Activated CD4-positive, alpha-beta T cell treated with anti-CD3 and anti-CD28 coated beads, Interleukin-2, amount 10 ng/mL, durations not matched to agents 7 days and 5 days (primary cell): Measurements from ENCODE around the gene MEA1. TPM values are rescaled to one million over a fixed set of nuclear protein-coding genes. Genes with fewer than 3 reads are reported as not detected.

ENCODE experiments used
- CTCF ChIA-PET: fragments of 350-600 bp; sonication (Branson Sonifier 250); formaldehyde crosslinking; loops from one replicate; lab custom pipeline; 2021; ENCODE audit warnings: antibody characterized with exemption; lab: Charles Lee
- POLR2A ChIA-PET: fragments of 350-600 bp; sonication (Branson Sonifier 250); formaldehyde crosslinking; loops from one replicate; lab custom pipeline; 2021; ENCODE audit warnings: antibody characterized with exemption; lab: Charles Lee
- DNase-seq: peaks from one replicate; pipeline ENCODE4 v3.0.0-alpha.2; 2020
- H3K27ac Mint-ChIP-seq: one replicate; pipeline ENCODE4 v1.8.0; 2021; ENCODE audit warnings: mild to moderate bottlenecking, moderate library complexity, mixed read lengths
- H3K27me3 Mint-ChIP-seq: one replicate; pipeline ENCODE4 v1.8.0; 2021; ENCODE audit warnings: mixed read lengths
- H3K36me3 Mint-ChIP-seq: one replicate; pipeline ENCODE4 v1.8.0; 2021; ENCODE audit warnings: low read depth, mixed read lengths
- H3K4me1 Mint-ChIP-seq: one replicate; pipeline ENCODE4 v1.8.0; 2021; ENCODE audit warnings: mixed read lengths
- H3K4me3 Mint-ChIP-seq: one replicate; pipeline ENCODE4 v1.8.0; 2021; ENCODE audit warnings: mild to moderate bottlenecking, moderate library complexity, mixed read lengths
- H3K9me3 Mint-ChIP-seq: one replicate; pipeline ENCODE4 v1.8.0; 2021; ENCODE audit warnings: mixed read lengths
- total RNA-seq, 2 experiments: library from RNA; stranded (reverse); gene quantifications; one replicate each; pipeline ENCODE4 v1.2.3, GENCODE V29; 2021

MEA1 gene
- total RNA-seq, 2 experiments from 2014 or later, result 58.9 to 70.1 TPM

DNA sequence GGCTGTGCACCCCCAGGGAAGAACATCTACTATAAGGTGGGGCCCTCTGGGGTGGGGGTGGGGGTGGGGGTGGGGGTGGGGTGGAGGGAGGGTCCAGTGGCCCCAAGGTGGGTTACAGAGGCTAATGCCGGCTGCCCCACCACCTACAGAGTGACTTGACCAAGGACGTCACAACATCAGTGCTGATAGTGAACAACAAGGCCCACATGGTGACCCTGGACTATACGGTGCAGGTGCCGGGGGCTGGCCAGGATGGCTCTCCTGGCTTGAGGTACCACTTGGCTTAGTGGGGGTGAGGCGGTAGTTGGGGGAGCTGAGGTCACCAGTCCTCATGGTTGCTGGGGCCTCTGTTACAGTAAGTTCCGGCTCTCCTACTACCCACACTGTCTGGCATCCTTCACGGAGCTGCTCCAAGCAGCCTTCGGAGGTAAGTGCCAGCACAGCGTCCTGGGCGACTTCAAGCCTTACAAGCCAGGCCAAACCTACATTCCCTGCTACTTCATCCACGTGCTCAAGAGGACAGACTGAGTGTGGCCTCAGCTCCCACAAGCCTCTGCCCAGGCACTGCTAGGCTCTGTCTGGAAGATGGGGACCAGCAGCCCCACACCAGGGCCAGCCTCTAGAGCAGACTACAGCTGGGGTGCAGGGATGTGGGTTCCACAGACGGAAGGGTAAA lies 50.4 kb downstream of the MEA1 start:
- Mint-ChIP-seq H3K27ac (no peak overlapping the region), H3K4me3 (no peak overlapping the region), H3K4me1 (peaks cover 10% of the 10 kb centered on the region), H3K36me3 (peaks cover 11% of the 10 kb centered on the region), H3K27me3 (peaks cover 4% of the 10 kb centered on the region), H3K9me3 (no peaks in the 10 kb centered on the region)
- ChIA-PET CTCF (interaction anchor here (0.9 kb wide), 1 partner anchor 49 kb away, joined by 3 read pairs; no protein-coding TSS in a partner anchor), POLR2A (no interaction called here)
- DNase-seq, result no peak

DNA sequence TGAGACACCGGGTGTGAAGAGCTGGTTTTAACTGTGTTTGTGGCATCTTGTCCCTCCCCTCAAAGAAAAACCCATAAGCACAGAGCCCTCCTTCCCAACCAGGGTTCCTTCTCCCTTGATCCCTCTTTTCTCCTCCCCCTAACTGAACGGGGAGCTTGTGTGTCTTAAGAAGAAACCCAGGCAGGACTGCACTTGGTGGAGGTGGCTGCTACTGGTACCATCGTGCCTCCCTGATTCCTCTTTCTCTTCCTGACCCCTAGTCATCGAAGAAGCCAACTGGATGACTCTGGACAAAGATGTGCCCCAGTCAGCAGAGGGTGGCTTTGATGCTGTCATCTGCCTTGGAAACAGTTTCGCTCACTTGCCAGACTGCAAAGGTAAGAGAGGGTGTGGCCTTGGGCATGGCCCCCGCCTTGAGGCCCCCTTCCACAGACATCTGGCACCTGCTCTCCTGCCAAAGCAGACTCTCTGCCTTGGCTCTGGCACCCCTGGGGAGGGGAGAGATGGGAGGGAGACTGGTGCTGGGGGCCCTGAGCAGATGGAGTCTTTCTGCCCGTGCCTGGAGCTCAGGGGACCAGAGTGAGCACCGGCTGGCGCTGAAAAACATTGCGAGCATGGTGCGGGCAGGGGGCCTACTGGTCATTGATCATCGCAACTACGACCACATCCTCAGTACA lies 51.1 kb downstream of the MEA1 start:
- POLR2A ChIA-PET, result no interaction called here
- H3K4me1 Mint-ChIP-seq, result peaks cover 10% of the 10 kb centered on the region
- H3K4me3 Mint-ChIP-seq, result no peak overlapping the region
- H3K27ac Mint-ChIP-seq, result no peak overlapping the region
- no peak for DNase-seq
- peaks cover 4% of the 10 kb centered on the region for H3K27me3 Mint-ChIP-seq
- CTCF ChIA-PET, result interaction anchor here (0.9 to 1.3 kb wide), 2 partner anchors 16 to 18 kb away, joined by 3 to 5 read pairs; partner anchors contain the start of gene PEX6
- H3K9me3 Mint-ChIP-seq, result no peaks in the 10 kb centered on the region
- peaks cover 11% of the 10 kb centered on the region for H3K36me3 Mint-ChIP-seq

DNA sequence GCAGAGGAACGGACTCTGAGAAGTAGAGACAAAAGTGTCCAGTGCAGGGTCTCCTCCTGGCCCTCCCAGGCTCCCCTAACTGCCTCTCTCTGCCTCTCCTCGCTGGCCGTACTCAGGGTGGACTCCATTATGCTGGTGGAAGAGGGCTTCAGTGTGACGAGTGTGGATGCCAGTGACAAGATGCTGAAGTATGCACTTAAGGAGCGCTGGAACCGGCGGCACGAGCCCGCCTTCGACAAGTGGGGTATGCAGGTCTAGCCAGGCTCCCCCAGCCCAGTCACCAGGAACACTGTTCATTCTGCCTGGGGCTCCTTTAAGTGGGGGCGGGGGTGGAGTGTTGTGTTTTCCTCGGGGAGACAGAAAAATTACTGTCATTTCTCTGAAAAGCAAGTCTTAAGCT lies 51.6 kb downstream of the MEA1 start:
- Mint-ChIP-seq H3K27ac (no peak overlapping the region), H3K4me1 (peaks cover 10% of the 10 kb centered on the region), H3K9me3 (no peaks in the 10 kb centered on the region), H3K4me3 (no peak overlapping the region), H3K27me3 (peaks cover 4% of the 10 kb centered on the region), H3K36me3 (peaks cover 10% of the 10 kb centered on the region)
- CTCF ChIA-PET, result interaction anchor here (0.9 to 1.3 kb wide), 2 partner anchors 17 to 18 kb away, joined by 3 to 5 read pairs; partner anchors contain the start of gene PEX6
- POLR2A ChIA-PET, result no interaction called here
- no peak for DNase-seq

Other genes starting within 250 kb of the MEA1 start
- 10 to 100 TPM; 23.4 to 27.8 TPM for gene BICRAL, start 231.9 kb downstream of the MEA1 start, total RNA-seq
- 10 to 100 TPM; 68.7 to 74.0 TPM for gene RPL7L1, start 134.3 kb downstream of the MEA1 start, total RNA-seq
- gene PTCRA, start 97.9 kb downstream of the MEA1 start, total RNA-seq, result not detected
- 10 to 100 TPM; 69.7 to 75.0 TPM for gene CNPY3, start 84.5 kb downstream of the MEA1 start, total RNA-seq
- 1 to 10 TPM; 1.1 to 1.3 TPM for gene GNMT, start 53.2 kb downstream of the MEA1 start, total RNA-seq
- gene PEX6, start 34.8 kb downstream of the MEA1 start, total RNA-seq, result 10 to 100 TPM; 18.7 to 21.3 TPM
- gene PPP2R5D, start 29.4 kb downstream of the MEA1 start, total RNA-seq, result 10 to 100 TPM; 62.0 to 68.1 TPM
- 10 to 100 TPM; 64.7 to 74.2 TPM for gene KLHDC3, start 303 bp upstream of the MEA1 start, total RNA-seq
- 10 to 100 TPM; 65.3 to 68.4 TPM for gene RRP36, start 7.7 kb upstream of the MEA1 start, total RNA-seq
- gene CUL7, start 39.9 kb upstream of the MEA1 start, total RNA-seq, result 10 to 100 TPM in 1 of 2 experiments, 1 to 10 TPM in 1; 9.7 to 11.2 TPM
- 10 to 100 TPM; 53.9 to 59.3 TPM for gene MRPL2, start 45.5 kb upstream of the MEA1 start, total RNA-seq
- gene KLC4, start 45.7 kb upstream of the MEA1 start, total RNA-seq, result 10 to 100 TPM; 12.7 to 17.0 TPM
- 1 to 10 TPM; 1.3 to 1.9 TPM for gene PTK7, start 62.4 kb upstream of the MEA1 start, total RNA-seq
- 10 to 100 TPM; 40.8 to 41.9 TPM for gene SRF, start 157.3 kb upstream of the MEA1 start, total RNA-seq
- 10 to 100 TPM; 57.8 to 60.7 TPM for gene CUL9, start 168.2 kb upstream of the MEA1 start, total RNA-seq
- 10 to 100 TPM; 36.7 to 48.6 TPM for gene DNPH1, start 215.5 kb upstream of the MEA1 start, total RNA-seq
- under 1 TPM; 0.07 to 0.12 TPM for gene TTBK1, start 229.5 kb upstream of the MEA1 start, total RNA-seq